Effector memory CD8-positive, alpha-beta T cell (primary cell): Measurements from ENCODE around the gene MKNK2.
"Not testable (repeated sequence)": the region's sequence is repeated elsewhere in the genome, so short reads cannot be mapped to it uniquely, and the experiment has no call there.

ENCODE experiments used
- ATAC-seq: fragments of 150-1000 bp; cut with Tn5 transposase; replicated peaks from 2 replicates; pipeline ENCODE4 v1.10.0; 2021; ENCODE audit warnings: mild to moderate bottlenecking, moderate library complexity
- DNase-seq, 3 experiments: peaks; one replicate each; pipeline ENCODE4 v3.0.0; 2021
- H3K27ac Mint-ChIP-seq, 2 donors: one replicate each; pipeline ENCODE4 v1.8.0; 2022; ENCODE audit warnings: mild to moderate bottlenecking in 2 of 2, mixed read lengths in 2 of 2, moderate library complexity in 2 of 2
- H3K27me3 Mint-ChIP-seq, 2 donors: one replicate each; pipeline ENCODE4 v1.8.0; 2022; ENCODE audit warnings: mixed read lengths in 2 of 2
- H3K36me3 Mint-ChIP-seq: one replicate; pipeline ENCODE4 v1.8.0; 2022; ENCODE audit warnings: mild to moderate bottlenecking, moderate library complexity, mixed read lengths; ENCODE audit not compliant: insufficient read depth
- H3K4me1 Mint-ChIP-seq, 2 donors: one replicate each; pipeline ENCODE4 v1.8.0; 2022; ENCODE audit warnings: low read depth in 2 of 2, mixed read lengths in 2 of 2
- H3K4me3 Mint-ChIP-seq, 2 donors: one replicate each; pipeline ENCODE4 v1.8.0; 2022; ENCODE audit warnings: mild to moderate bottlenecking in 2 of 2, mixed read lengths in 2 of 2, moderate library complexity in 2 of 2
- H3K9me3 Mint-ChIP-seq, 2 donors: one replicate each; pipeline ENCODE4 v1.8.0; 2022; ENCODE audit warnings: mixed read lengths in 2 of 2
- total RNA-seq, 9 experiments: gene quantifications; one replicate each; lab custom pipeline; 2026; lab: John Stamatoyannopoulos, UW

MKNK2 gene
- total RNA-seq, result 69.9 to 336 (median 124) reads per million in 9 experiments

GRCh38 chr19:2050991-2051772, at the start of gene MKNK2:
MKNK2 (minus strand) TSS chr19:2051244; CDS start chr19:2050851, 393 bp downstream.
- Mint-ChIP-seq H3K36me3 (peaks cover 59% of the 10 kb centered on the region), H3K4me3 (peak within 1 kb of the TSS; percentile 81 to 83), H3K4me1 (peaks cover 35 to 41% of the 10 kb centered on the region in 2 donors), H3K9me3 (no peaks in the 10 kb centered on the region), H3K27me3 (no peaks in the 10 kb centered on the region), H3K27ac (peak within 1 kb of the TSS; percentile 93 to 96)
- ATAC-seq, result peak; percentile 68
- peak; percentile 93 to 96 (median 94) for DNase-seq

- DNase-seq (no peak), ATAC-seq (no peak)
- Mint-ChIP-seq H3K9me3 (no peaks in the 10 kb centered on the region), H3K4me3 (no peak overlapping the region), H3K27ac (peak overlapping the region in 1 of 2 donors; percentile 26), H3K36me3 (peaks cover 40% of the 10 kb centered on the region), H3K4me1 (peaks cover 11 to 20% of the 10 kb centered on the region in 2 donors), H3K27me3 (no peaks in the 10 kb centered on the region)
Measured at GRCh38 chr19:2100719-2101061, 49.6 kb upstream of the MKNK2 start.

- no peaks in the 10 kb centered on the region for H3K9me3 Mint-ChIP-seq
- no peaks in the 10 kb centered on the region for H3K27me3 Mint-ChIP-seq
- H3K27ac Mint-ChIP-seq, result peak overlapping the region in 1 of 2 donors; percentile 26
- H3K4me3 Mint-ChIP-seq, result no peak overlapping the region
- H3K4me1 Mint-ChIP-seq, result peaks cover 14 to 24% of the 10 kb centered on the region in 2 donors
- DNase-seq, result no peak
- H3K36me3 Mint-ChIP-seq, result peaks cover 43% of the 10 kb centered on the region
- ATAC-seq, result no peak
Measured at GRCh38 chr19:2099937-2100718, 49.1 kb upstream of the MKNK2 start.

- no peak for DNase-seq
- no peak for ATAC-seq
- Mint-ChIP-seq H3K9me3 (no peaks in the 10 kb centered on the region), H3K4me1 (peaks cover 21 to 31% of the 10 kb centered on the region in 2 donors), H3K36me3 (peaks cover 52% of the 10 kb centered on the region), H3K27me3 (no peaks in the 10 kb centered on the region), H3K27ac (no peak overlapping the region), H3K4me3 (no peak overlapping the region)
Measured at GRCh38 chr19:2099054-2099501, 48.0 kb upstream of the MKNK2 start.

GRCh38 chr19:2097886-2098327, 46.9 kb upstream of the MKNK2 start:
- Mint-ChIP-seq H3K36me3 (peaks cover 56% of the 10 kb centered on the region), H3K27ac (no peak overlapping the region), H3K9me3 (no peaks in the 10 kb centered on the region), H3K27me3 (no peaks in the 10 kb centered on the region), H3K4me3 (peak overlapping the region; percentile 80 to 99), H3K4me1 (peaks cover 22 to 32% of the 10 kb centered on the region in 2 donors)
- ATAC-seq, result no peak
- DNase-seq, result no peak

GRCh38 chr19:2097203-2097885, 46.3 kb upstream of the MKNK2 start:
- peaks cover 59% of the 10 kb centered on the region for H3K36me3 Mint-ChIP-seq
- peak overlapping the region; percentile 71 to 76 for H3K27ac Mint-ChIP-seq
- peaks cover 22 to 32% of the 10 kb centered on the region in 2 donors for H3K4me1 Mint-ChIP-seq
- peak overlapping the region; percentile 80 to 99 for H3K4me3 Mint-ChIP-seq
- ATAC-seq (peak; percentile 11), DNase-seq (peak in 2 of 3 experiments; percentile 42)
- H3K9me3 Mint-ChIP-seq, result no peaks in the 10 kb centered on the region
- H3K27me3 Mint-ChIP-seq, result no peaks in the 10 kb centered on the region

GRCh38 chr19:2096480-2097202, 45.6 kb upstream of the MKNK2 start, which contains the start of gene IZUMO4:
IZUMO4 (plus strand) TSS chr19:2096915; CDS start chr19:2096946, 31 bp downstream.
- H3K9me3 Mint-ChIP-seq, result no peaks in the 10 kb centered on the region
- peaks cover 58% of the 10 kb centered on the region for H3K36me3 Mint-ChIP-seq
- DNase-seq, result peak; percentile 99
- H3K4me1 Mint-ChIP-seq, result peaks cover 22 to 29% of the 10 kb centered on the region in 2 donors
- H3K4me3 Mint-ChIP-seq, result peak within 1 kb of the TSS; percentile 99
- H3K27me3 Mint-ChIP-seq, result no peaks in the 10 kb centered on the region
- H3K27ac Mint-ChIP-seq, result peak within 1 kb of the TSS; percentile 95 to 96
- peak; percentile 80 for ATAC-seq

- H3K9me3 Mint-ChIP-seq, result no peaks in the 10 kb centered on the region
- H3K27ac Mint-ChIP-seq, result peak within 1 kb of the TSS; percentile 95 to 96
- H3K27me3 Mint-ChIP-seq, result no peaks in the 10 kb centered on the region
- peaks cover 58% of the 10 kb centered on the region for H3K36me3 Mint-ChIP-seq
- DNase-seq, result peak in 1 of 3 experiments; percentile 83
- H3K4me3 Mint-ChIP-seq, result peak within 1 kb of the TSS; percentile 99
- H3K4me1 Mint-ChIP-seq, result peaks cover 23 to 29% of the 10 kb centered on the region in 2 donors
- peak; percentile 60 for ATAC-seq
Measured at GRCh38 chr19:2096034-2096479, 45.0 kb upstream of the MKNK2 start, which contains the start of gene MOB3A. MOB3A (minus strand) TSS chr19:2096326; CDS start chr19:2078560, 17,766 bp downstream.

- not testable (repeated sequence) for H3K9me3 Mint-ChIP-seq, H3K27me3 Mint-ChIP-seq, H3K27ac Mint-ChIP-seq, ATAC-seq, DNase-seq
- Mint-ChIP-seq H3K36me3 (peaks cover 57% of the 10 kb centered on the region), H3K4me3 (peak overlapping the region; percentile 48 to 99), H3K4me1 (peaks cover 59 to 61% of the 10 kb centered on the region in 2 donors)
Measured at GRCh38 chr19:2091926-2092525, 41.0 kb upstream of the MKNK2 start.

GRCh38 chr19:2089727-2090053, 38.6 kb upstream of the MKNK2 start:
- H3K4me1 Mint-ChIP-seq, result peaks cover 61 to 62% of the 10 kb centered on the region in 2 donors
- no peaks in the 10 kb centered on the region for H3K27me3 Mint-ChIP-seq
- peaks cover 57% of the 10 kb centered on the region for H3K36me3 Mint-ChIP-seq
- ATAC-seq (no peak), DNase-seq (no peak)
- H3K4me3 Mint-ChIP-seq, result peak overlapping the region; percentile 96 to 98
- H3K27ac Mint-ChIP-seq, result peak overlapping the region; percentile 90 to 98
- no peaks in the 10 kb centered on the region for H3K9me3 Mint-ChIP-seq

- DNase-seq, result no peak
- H3K4me3 Mint-ChIP-seq, result peak overlapping the region; percentile 96 to 98
- no peaks in the 10 kb centered on the region for H3K9me3 Mint-ChIP-seq
- peaks cover 55 to 57% of the 10 kb centered on the region in 2 donors for H3K4me1 Mint-ChIP-seq
- ATAC-seq, result no peak
- no peaks in the 10 kb centered on the region for H3K27me3 Mint-ChIP-seq
- peak overlapping the region; percentile 90 to 98 for H3K27ac Mint-ChIP-seq
- H3K36me3 Mint-ChIP-seq, result peaks cover 57% of the 10 kb centered on the region
Measured at GRCh38 chr19:2089001-2089711, 38.1 kb upstream of the MKNK2 start.
